Sigmoid colon (tissue), 4 donors: ENCODE results near the gene LAMC1.

Experiments used
- CTCF ChIP-seq, 4 experiments: fragments of 450-650 bp in 3 of 4; fragments of 200-600 bp in 1 of 4; IDR thresholded peaks; one replicate each; pipeline ENCODE4 v1.5.1; 2016 to 2019; ENCODE audit warnings: antibody characterized with exemption in 4 of 4, mild to moderate bottlenecking in 3 of 4, moderate library complexity in 2 of 4
- EP300 ChIP-seq, 4 donors: sonication (generic); formaldehyde crosslinking; IDR thresholded peaks; one replicate each; pipeline ENCODE4 v1.6.1; 2017; ENCODE audit warnings: antibody characterized with exemption in 4 of 4
- POLR2A ChIP-seq, 2 donors: fragments of 450-650 bp; IDR thresholded peaks; one replicate each; pipeline ENCODE4 v1.6.1; 2016; ENCODE audit warnings: antibody characterized with exemption in 2 of 2, mild to moderate bottlenecking in 2 of 2, moderate library complexity in 2 of 2
- POLR2AphosphoS5 ChIP-seq, 4 donors: sonication (generic); formaldehyde crosslinking; IDR thresholded peaks; one replicate each; pipeline ENCODE4 v1.6.1; 2017; ENCODE audit warnings: antibody characterized with exemption in 4 of 4

- no peak for TF ChIP-seq CTCF (IDR thresholded peaks at IDR 0.05)
- no peak for TF ChIP-seq POLR2AphosphoS5 (IDR thresholded peaks at IDR 0.05)
- no peak for TF ChIP-seq POLR2A (IDR thresholded peaks at IDR 0.05)
- no peak for TF ChIP-seq EP300 (IDR thresholded peaks at IDR 0.05)
Measured at GRCh38 chr1:182998482-182998881, 24.7 kb upstream of the LAMC1 start.
